GM12875 (cell line): ENCODE data around the gene HNRNPA2B1.

Experiments used
- H3K4me3 ChIP-seq: one replicate; pipeline ENCODE4 v1.5.1; 2011; ENCODE audit warnings: low read depth, low read length, control low read depth
- CTCF ChIP-seq: IDR thresholded peaks from 2 replicates; pipeline ENCODE4 v1.5.1; 2011; ENCODE audit warnings: low read depth, mild to moderate bottlenecking, control low read depth, inconsistent platforms, low read length, moderate library complexity, borderline replicate concordance; ENCODE audit not compliant: insufficient read depth

HNRNPA2B1 gene

GRCh38 chr7:26143298-26144048, 57.1 kb downstream of the HNRNPA2B1 start:
- H3K4me3 ChIP-seq, result no peak overlapping the region
- TF ChIP-seq CTCF, result no peak

GRCh38 chr7:26141077-26141476, 59.5 kb downstream of the HNRNPA2B1 start:
- no peak for TF ChIP-seq CTCF
- H3K4me3 ChIP-seq, result no peak overlapping the region

- TF ChIP-seq CTCF, result no peak
- H3K4me3 ChIP-seq, result no peak overlapping the region
These were observed 60.2 kb downstream of the HNRNPA2B1 start for GRCh38 chr7:26140380-26140779.
